ENCODE data around the gene EXTL1.

Gene EXTL1

GRCh38 chr1:25996966-25997827, 24.4 kb upstream of the EXTL1 start:
- peak; percentile 50 for DNase-seq (ENCODE audit: low spot score)

DNA sequence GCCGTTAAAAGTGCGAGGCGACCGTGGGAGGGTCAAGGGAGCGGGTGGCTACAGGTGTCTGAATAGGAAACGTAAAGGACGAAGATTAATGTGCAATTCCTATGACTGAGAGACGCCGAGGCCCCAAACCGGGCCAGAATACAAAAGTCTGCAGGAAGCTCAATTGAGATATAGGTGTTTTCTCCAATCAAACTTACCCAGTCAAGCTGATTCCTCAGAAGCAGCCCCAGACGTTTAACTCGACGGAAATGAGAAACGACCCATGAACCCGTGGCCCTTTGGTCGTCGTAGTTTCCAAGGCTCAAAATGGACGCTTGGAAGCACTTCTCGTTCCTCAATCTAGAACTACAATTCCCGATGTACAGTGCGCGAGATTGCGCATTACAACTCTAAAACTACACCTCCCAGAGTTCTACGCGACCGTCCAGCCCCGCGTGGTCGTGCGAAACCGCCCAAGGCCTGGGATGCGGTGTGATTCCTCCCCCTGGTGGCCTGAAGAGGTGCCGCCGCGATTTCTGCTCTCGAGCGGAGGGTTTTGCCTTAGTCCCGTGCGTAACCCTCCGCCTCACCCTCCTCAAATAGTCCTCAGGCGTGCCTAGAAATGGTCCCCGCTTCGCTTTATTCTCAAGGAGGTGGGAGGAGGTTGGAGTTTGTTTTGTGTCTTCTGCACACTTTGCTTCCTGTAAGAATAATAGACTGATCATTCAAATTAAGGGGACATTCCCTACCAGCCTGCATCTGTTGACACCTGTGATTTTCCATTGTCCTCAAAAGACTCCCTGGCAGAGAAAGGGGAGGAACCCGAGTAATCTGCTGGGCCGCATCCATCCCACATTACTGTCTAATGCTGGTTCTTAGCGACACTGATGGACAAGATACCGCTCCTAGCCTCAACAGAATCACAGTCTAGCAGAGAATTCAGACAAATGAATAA, 23.5 kb upstream of the EXTL1 start, which contains the start of gene PAFAH2:
Gene PAFAH2 (minus strand): TSS at position 236 of the 934 bp plus-strand sequence. CDS start 7,247 bp downstream, outside the sequence.
- peak; percentile 98 for DNase-seq (ENCODE audit: low spot score)

DNA sequence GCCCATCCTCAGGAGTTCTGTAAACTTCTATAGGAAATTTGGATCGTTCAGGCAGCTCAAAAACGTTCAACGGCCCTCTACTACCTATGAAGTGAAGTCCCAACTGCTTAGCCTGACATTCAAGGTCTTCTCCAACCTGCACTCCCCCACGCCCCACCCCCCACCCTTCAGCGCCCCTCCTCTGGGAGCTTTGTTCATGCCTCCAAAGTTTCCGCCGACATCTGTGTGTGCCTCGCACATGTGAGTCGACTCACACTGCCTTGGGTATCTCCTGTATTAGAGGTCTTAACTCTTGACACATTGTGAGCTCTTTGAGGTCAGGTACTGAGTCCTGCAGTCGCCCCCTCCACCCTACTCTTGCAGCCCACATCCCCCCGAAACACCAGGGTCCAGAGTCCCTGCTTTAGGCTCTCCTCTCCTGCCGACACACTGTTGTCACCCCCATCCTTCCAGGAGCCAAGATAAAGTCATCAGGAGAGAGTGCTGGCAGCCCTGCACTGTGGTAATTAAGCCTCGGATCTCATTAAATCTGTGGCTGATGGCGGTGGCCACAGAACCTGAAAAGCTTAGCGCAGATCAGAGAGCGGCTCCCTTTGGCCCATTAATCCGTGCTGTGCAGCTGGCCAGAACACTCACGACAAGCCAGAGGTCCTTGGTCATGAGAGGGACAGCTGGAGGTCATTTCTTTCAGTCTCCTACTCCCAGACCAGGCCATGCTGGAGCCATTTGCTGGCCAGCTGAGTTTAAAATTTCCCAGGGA, 22.4 kb upstream of the EXTL1 start:
- DNase-seq (ENCODE audit: low spot score) = no peak

DNA sequence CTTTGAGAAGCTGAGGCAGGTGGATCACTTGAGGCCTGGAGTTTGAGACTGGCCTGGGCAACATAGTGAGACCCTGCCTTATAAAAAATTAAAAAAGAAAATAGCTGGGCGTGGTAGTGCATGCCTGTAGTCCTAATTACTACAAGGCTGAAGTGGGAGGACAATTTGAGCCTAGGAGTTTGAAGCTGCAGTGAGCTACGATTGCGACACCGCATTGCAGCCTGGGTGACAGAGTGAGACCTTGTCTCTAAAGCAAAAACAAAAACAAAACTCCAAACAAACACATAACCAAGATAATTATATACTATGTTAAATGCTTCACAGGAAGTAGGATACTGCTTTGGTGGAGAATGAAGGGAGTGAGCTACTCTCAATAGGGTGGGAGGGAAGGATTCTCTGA, 18.3 kb upstream of the EXTL1 start:
- DNase-seq (ENCODE audit: low spot score) = no peak

- no peak for DNase-seq (ENCODE audit: low spot score)
Observed at GRCh38 chr1:26003756-26004155, 17.8 kb upstream of the EXTL1 start.

DNA sequence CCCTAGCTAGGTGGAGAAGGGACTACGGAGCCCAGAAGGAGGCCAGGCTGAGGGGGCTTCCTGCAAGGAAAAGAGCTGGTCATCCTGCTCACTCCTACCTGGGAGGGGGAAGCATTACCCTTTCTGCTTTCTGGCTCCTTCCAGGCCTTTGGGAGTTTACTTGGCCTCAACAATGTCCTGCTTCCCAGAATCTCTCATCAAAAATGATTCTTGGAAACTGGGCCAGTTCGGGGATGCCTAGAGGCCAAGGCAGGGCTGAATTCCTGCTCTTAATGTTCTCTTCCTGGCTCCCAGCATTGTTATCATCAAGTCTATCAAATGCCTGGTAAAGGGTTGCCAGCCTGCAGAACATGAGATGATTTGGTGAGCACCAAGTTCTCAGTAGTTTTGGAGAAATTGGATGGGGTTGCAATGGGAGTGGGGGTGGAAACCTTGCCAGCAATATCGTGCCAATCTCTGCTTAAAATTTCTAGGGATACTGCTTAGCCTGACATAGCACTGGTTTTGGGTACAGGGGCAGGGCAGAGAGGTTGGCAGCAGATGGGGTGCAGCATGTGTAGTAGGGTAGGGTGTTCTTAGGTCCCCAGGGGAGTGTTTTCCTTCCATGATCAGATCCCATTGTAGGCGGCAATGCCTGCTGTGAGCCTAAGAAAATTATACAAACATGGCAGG, 16.0 kb upstream of the EXTL1 start:
- no peak for DNase-seq (ENCODE audit: low spot score)

- DNase-seq (ENCODE audit: low spot score) = no peak
Observed at GRCh38 chr1:26006710-26007109, 14.9 kb upstream of the EXTL1 start.

DNA sequence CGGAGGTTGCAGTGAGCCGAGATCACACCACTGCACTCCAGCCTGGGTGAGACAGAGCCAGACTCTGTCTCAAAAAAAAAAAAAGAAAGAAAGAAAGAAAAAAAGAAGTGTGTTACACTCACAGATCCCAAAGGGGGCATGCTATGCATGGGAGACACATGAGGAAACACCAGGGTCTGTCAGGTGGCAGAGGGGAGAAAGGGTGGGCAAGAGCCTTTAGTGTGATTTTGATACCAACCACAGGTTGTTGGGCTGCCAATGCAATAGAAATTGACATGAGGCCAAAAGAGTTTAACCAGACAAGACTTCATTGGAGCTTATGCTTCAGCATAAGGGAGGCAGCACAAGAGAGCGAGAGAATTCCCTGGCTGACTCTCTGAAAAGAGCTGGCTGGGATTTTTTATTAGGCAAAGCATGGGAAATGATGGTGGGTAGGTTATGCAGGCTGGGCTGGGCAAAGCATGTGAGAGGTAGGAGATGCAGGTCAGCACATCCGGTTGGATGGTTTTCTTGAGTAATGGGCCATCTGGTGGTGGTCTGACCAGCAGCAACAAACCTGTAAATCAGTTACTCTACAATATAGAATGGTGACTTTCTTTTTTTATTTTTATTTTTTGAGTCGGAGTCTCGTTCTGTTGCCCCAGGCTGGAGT, 11.7 kb upstream of the EXTL1 start:
- DNase-seq (ENCODE audit: low spot score) = no peak

GRCh38 chr1:26010825-26011224, 10.8 kb upstream of the EXTL1 start:
- no peak for DNase-seq (ENCODE audit: low spot score)

GRCh38 chr1:26012864-26013263, 8.7 kb upstream of the EXTL1 start:
- DNase-seq (ENCODE audit: low spot score) = no peak

DNA sequence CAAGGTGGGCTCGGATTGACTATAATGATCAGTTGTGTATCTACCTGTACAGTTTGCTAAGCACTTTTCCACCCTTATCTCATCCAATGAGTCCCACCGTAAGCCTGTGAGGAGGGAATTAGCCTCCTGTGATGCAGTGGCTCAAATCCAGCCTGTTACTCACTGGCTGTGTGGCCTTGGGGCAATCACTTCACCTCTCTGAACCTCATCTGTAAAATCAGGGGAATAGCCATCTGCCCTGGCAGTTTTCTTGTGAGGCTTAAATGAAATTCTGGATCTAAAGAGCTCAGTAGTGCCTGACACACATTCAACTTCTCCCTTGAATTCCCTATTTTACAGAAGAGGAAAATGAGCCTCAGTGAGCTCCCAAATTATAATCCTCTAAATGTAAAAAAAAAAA, 7.4 kb upstream of the EXTL1 start:
- no peak for DNase-seq (ENCODE audit: low spot score)

DNA sequence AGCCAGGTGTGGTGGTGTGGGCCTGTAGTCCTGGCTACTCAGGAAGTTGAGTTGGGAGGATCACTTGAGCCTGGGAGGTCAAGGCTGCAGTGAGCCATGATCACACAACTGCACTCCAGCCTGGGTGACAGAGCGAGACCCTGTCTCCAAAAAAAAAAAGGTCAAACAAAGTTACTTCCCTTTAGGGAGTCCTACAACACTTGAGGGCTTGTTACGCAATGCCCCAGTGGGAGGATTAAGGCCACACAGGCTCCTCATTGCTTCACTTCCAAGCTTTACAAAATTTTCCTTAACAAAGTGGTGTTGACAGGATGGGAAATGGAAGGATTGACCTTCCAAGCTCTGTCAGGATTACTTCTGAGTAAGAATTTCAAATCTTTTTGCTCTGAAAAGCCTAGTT, 6.2 kb upstream of the EXTL1 start:
- DNase-seq (ENCODE audit: low spot score) = no peak

DNA sequence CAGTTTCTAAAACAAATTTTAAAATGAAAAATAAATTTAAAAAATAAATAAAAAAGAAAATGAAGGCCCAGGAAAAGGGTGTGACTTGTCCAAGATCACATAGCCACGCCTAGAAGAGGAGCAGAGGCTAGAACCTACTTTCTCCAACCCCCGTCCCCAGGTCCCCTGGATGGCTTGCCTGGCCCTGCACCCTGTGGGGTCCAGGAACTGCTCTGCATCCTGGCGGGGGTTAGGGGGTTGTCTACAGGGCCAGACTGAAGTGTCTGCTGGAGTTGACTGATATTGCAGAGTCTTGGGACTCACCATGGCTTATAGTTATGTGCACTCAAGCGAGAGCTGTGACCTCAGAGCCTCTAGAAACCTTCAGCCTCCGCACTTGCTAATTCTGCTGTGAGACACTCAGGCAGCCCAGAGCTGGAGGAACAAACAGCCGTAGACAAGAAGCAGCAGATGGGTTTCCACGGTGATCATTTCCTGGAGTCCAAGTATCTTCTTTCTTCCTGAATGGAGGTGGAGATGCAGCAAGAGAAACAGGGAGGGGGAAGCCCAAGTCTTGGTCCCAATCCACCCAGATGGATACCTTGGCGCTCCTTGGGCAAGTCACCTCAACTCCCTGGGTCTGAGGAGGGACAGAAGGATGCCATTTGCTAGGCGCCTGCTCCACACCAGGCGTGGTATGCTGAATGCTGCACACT, 5.2 kb upstream of the EXTL1 start:
- DNase-seq (ENCODE audit: low spot score) = no peak

GRCh38 chr1:26016953-26017545, 4.5 kb upstream of the EXTL1 start:
- DNase-seq (ENCODE audit: low spot score) = no peak

GRCh38 chr1:26017606-26018005, 4.0 kb upstream of the EXTL1 start:
- DNase-seq (ENCODE audit: low spot score) = no peak

DNA sequence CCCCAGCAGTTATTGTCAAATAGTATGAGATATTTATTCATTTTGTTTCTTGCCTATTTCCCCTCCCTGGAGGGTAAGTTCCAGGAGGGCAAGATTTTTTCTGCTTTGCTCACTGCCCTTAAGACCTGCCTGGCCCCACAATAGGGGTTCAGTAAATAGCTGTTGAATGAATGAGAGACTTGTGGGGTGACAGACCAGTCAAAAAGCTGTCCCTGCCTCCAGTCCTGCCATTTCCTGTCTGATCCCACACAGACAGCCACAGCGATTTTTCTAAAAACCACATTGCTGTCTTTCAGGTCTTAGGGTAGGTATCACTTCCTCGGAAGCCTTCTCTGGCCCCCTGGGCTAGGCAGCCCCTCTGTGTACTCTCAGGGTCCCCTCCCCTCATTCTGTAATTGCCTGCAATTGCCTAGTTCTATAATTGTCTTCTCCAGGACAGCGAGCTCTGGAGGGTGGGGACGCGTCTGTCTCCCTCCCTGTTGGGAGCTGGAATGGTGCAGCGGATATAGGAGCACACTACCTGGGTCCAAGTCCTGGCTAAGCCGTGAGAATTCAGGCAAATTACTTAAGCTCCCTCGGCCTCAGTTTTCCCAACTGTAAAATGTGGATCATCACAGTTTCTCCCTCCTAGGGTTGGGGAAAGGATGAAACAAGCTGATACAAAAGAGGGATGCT, 1.8 kb upstream of the EXTL1 start:
- DNase-seq (ENCODE audit: low spot score) = no peak

DNA sequence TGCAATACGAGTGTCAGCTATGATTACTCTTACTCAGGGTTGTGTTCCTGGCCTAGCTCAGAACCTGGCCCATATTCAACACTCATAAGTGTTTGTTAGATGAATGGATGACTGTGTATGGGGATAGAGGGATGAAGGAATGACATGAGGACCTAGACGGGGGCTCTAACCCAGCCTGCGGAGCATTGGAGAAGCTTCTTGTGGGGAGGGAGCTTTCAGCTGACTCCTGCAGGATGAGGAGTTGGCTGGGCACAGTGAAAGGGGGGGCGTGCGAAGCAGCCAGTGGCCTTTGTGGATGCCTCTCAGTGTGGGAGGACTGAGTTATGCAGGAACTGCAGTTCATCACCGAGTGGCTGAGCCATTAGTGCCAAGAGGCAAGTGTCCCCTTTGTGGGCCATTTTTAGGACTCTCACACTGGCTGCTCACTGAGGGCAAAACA, 1.2 kb upstream of the EXTL1 start:
- no peak for DNase-seq (ENCODE audit: low spot score)

GRCh38 chr1:26020941-26021646, 481 bp upstream of the EXTL1 start:
- no peak for DNase-seq (ENCODE audit: low spot score)

- no peak for DNase-seq (ENCODE audit: low spot score)
Observed at GRCh38 chr1:26022404-26022779, 817 bp downstream of the EXTL1 start.

Data from activated CD4-positive, alpha-beta T cell treated with anti-CD3 and anti-CD28 coated beads, Interleukin-2, Interleukin-4, amounts not matched to agents 100 ng/mL and 50 ng/mL, durations not matched to agents 16 hours and 8 hours (primary cell).